Activated CD4-positive, alpha-beta memory T cell treated with anti-CD3 and anti-CD28 coated beads for 36 hours (primary cell): ENCODE data around the gene FMO4. TPM values are rescaled to one million over a fixed set of nuclear protein-coding genes. Genes with fewer than 3 reads are reported as not detected.
"Not testable (repeated sequence)": the region's sequence is repeated elsewhere in the genome, so short reads cannot be mapped to it uniquely, and the experiment has no call there.

Experiments used
- CTCF ChIA-PET: fragments of 350-600 bp; sonication (Branson Sonifier 250); formaldehyde crosslinking; loops from one replicate; lab custom pipeline; 2021; ENCODE audit warnings: antibody characterized with exemption, inconsistent platforms; lab: Charles Lee
- POLR2A ChIA-PET: fragments of 350-600 bp; sonication (Branson Sonifier 250); formaldehyde crosslinking; loops from one replicate; lab custom pipeline; 2021; ENCODE audit warnings: antibody characterized with exemption; lab: Charles Lee
- DNase-seq: peaks from one replicate; pipeline ENCODE4 v3.0.0-alpha.2; 2020
- H3K27ac Mint-ChIP-seq: one replicate; pipeline ENCODE4 v1.8.0; 2021; ENCODE audit warnings: mixed read lengths
- H3K27me3 Mint-ChIP-seq: one replicate; pipeline ENCODE4 v1.8.0; 2021; ENCODE audit warnings: mixed read lengths
- H3K36me3 Mint-ChIP-seq: one replicate; pipeline ENCODE4 v1.8.0; 2021; ENCODE audit warnings: mixed read lengths
- H3K4me1 Mint-ChIP-seq: one replicate; pipeline ENCODE4 v1.8.0; 2021; ENCODE audit warnings: low read depth, mixed read lengths
- H3K4me3 Mint-ChIP-seq: one replicate; pipeline ENCODE4 v1.8.0; 2021; ENCODE audit warnings: mild to moderate bottlenecking, mixed read lengths
- H3K9me3 Mint-ChIP-seq: one replicate; pipeline ENCODE4 v1.8.0; 2021; ENCODE audit warnings: mixed read lengths
- intact Hi-C: fragments of 100-400 bp; cut with micrococcal nuclease; formaldehyde crosslinking; loops from one replicate; pipeline ENCODE4 v1.15.1; 2023
- total RNA-seq, 2 experiments: library from RNA; stranded (reverse); gene quantifications; one replicate each; pipeline ENCODE4 v1.2.3, GENCODE V29; 2021

Gene FMO4
- total RNA-seq, 2 experiments from 2014 or later = 1.4 to 1.9 TPM

GRCh38 chr1:171339345-171339744 is 25.4 kb downstream of the FMO4 start:
- intact Hi-C loops, POLR2A ChIA-PET, H3K27me3 Mint-ChIP-seq, H3K27ac Mint-ChIP-seq, H3K4me3 Mint-ChIP-seq, CTCF ChIA-PET, H3K9me3 Mint-ChIP-seq, H3K36me3 Mint-ChIP-seq, DNase-seq, H3K4me1 Mint-ChIP-seq: not testable (repeated sequence)

GRCh38 chr1:171343727-171344472 is 29.9 kb downstream of the FMO4 start:
- ChIA-PET POLR2A (no interaction called here), CTCF (no interaction called here)
- Mint-ChIP-seq H3K9me3 (peaks cover 14% of the 10 kb centered on the region), H3K27ac (no peak overlapping the region), H3K36me3 (peaks cover 5% of the 10 kb centered on the region), H3K4me1 (no peaks in the 10 kb centered on the region), H3K27me3 (no peaks in the 10 kb centered on the region), H3K4me3 (no peak overlapping the region)
- no peak for DNase-seq
- intact Hi-C loops = no loop called here

- no peaks in the 10 kb centered on the region for H3K4me1 Mint-ChIP-seq
- DNase-seq = no peak
- ChIA-PET CTCF (no interaction called here), POLR2A (no interaction called here)
- H3K27ac Mint-ChIP-seq = no peak overlapping the region
- intact Hi-C loops = no loop called here
- peaks cover 14% of the 10 kb centered on the region for H3K9me3 Mint-ChIP-seq
- no peaks in the 10 kb centered on the region for H3K27me3 Mint-ChIP-seq
- H3K36me3 Mint-ChIP-seq = peaks cover 5% of the 10 kb centered on the region
- H3K4me3 Mint-ChIP-seq = no peak overlapping the region
Observed at GRCh38 chr1:171344473-171344820, 30.5 kb downstream of the FMO4 start.

GRCh38 chr1:171345536-171345935 is 31.6 kb downstream of the FMO4 start:
- intact Hi-C loops = no loop called here
- H3K27ac Mint-ChIP-seq = no peak overlapping the region
- H3K27me3 Mint-ChIP-seq = no peaks in the 10 kb centered on the region
- H3K9me3 Mint-ChIP-seq = peaks cover 14% of the 10 kb centered on the region
- no peak for DNase-seq
- ChIA-PET POLR2A (no interaction called here), CTCF (no interaction called here)
- H3K36me3 Mint-ChIP-seq = peaks cover 5% of the 10 kb centered on the region
- H3K4me3 Mint-ChIP-seq = no peak overlapping the region
- H3K4me1 Mint-ChIP-seq = no peaks in the 10 kb centered on the region

- H3K9me3 Mint-ChIP-seq = peaks cover 14% of the 10 kb centered on the region
- POLR2A ChIA-PET = no interaction called here
- CTCF ChIA-PET = no interaction called here
Observed at GRCh38 chr1:171346881-171347280, 32.9 kb downstream of the FMO4 start.

GRCh38 chr1:171350594-171350993 is 36.6 kb downstream of the FMO4 start:
- peaks cover 12% of the 10 kb centered on the region for H3K9me3 Mint-ChIP-seq
- DNase-seq = no peak
- H3K36me3 Mint-ChIP-seq = no peaks in the 10 kb centered on the region
- no peak overlapping the region for H3K27ac Mint-ChIP-seq
- no peaks in the 10 kb centered on the region for H3K27me3 Mint-ChIP-seq
- POLR2A ChIA-PET = no interaction called here
- CTCF ChIA-PET = no interaction called here
- H3K4me1 Mint-ChIP-seq = no peaks in the 10 kb centered on the region
- H3K4me3 Mint-ChIP-seq = no peak overlapping the region
- intact Hi-C loops = no loop called here

More at GRCh38 chr1:171346881-171347280, 32.9 kb downstream of the FMO4 start:
- peaks cover 5% of the 10 kb centered on the region for H3K36me3 Mint-ChIP-seq
- no peaks in the 10 kb centered on the region for H3K27me3 Mint-ChIP-seq
- no peaks in the 10 kb centered on the region for H3K4me1 Mint-ChIP-seq
- H3K4me3 Mint-ChIP-seq = no peak overlapping the region
- intact Hi-C loops = no loop called here
- H3K27ac Mint-ChIP-seq = no peak overlapping the region
- no peak for DNase-seq

- CTCF ChIA-PET = no interaction called here
- no peak for DNase-seq
- no peak overlapping the region for H3K27ac Mint-ChIP-seq
- H3K27me3 Mint-ChIP-seq = no peaks in the 10 kb centered on the region
- H3K36me3 Mint-ChIP-seq = no peaks in the 10 kb centered on the region
- no peak overlapping the region for H3K4me3 Mint-ChIP-seq
- POLR2A ChIA-PET = no interaction called here
- H3K4me1 Mint-ChIP-seq = no peaks in the 10 kb centered on the region
- intact Hi-C loops = no loop called here
- peaks cover 7% of the 10 kb centered on the region for H3K9me3 Mint-ChIP-seq
Observed at GRCh38 chr1:171351961-171352360, 38.0 kb downstream of the FMO4 start.

GRCh38 chr1:171352554-171352953 is 38.6 kb downstream of the FMO4 start:
- H3K9me3 Mint-ChIP-seq = peaks cover 7% of the 10 kb centered on the region
- DNase-seq = no peak
- no peaks in the 10 kb centered on the region for H3K27me3 Mint-ChIP-seq
- no peaks in the 10 kb centered on the region for H3K36me3 Mint-ChIP-seq
- ChIA-PET CTCF (no interaction called here), POLR2A (no interaction called here)
- H3K4me3 Mint-ChIP-seq = no peak overlapping the region
- no peaks in the 10 kb centered on the region for H3K4me1 Mint-ChIP-seq
- H3K27ac Mint-ChIP-seq = no peak overlapping the region
- intact Hi-C loops = no loop called here

GRCh38 chr1:171355727-171356126 is 41.7 kb downstream of the FMO4 start:
- peaks cover 9% of the 10 kb centered on the region for H3K27me3 Mint-ChIP-seq
- no peaks in the 10 kb centered on the region for H3K4me1 Mint-ChIP-seq
- peaks cover under 1% of the 10 kb centered on the region for H3K9me3 Mint-ChIP-seq
- no peak overlapping the region for H3K4me3 Mint-ChIP-seq
- no peak overlapping the region for H3K27ac Mint-ChIP-seq
- POLR2A ChIA-PET = no interaction called here
- intact Hi-C loops = no loop called here
- CTCF ChIA-PET = no interaction called here
- H3K36me3 Mint-ChIP-seq = no peaks in the 10 kb centered on the region
- DNase-seq = no peak

GRCh38 chr1:171357179-171357578 is 43.2 kb downstream of the FMO4 start:
- Mint-ChIP-seq H3K27me3 (peaks cover 15% of the 10 kb centered on the region), H3K4me1 (no peaks in the 10 kb centered on the region), H3K36me3 (no peaks in the 10 kb centered on the region), H3K9me3 (peaks cover 10% of the 10 kb centered on the region), H3K27ac (no peak overlapping the region), H3K4me3 (no peak overlapping the region)
- intact Hi-C loops = no loop called here
- CTCF ChIA-PET = no interaction called here
- DNase-seq = no peak
- POLR2A ChIA-PET = no interaction called here

- H3K36me3 Mint-ChIP-seq, DNase-seq, CTCF ChIA-PET, H3K27ac Mint-ChIP-seq, H3K4me1 Mint-ChIP-seq, POLR2A ChIA-PET, intact Hi-C loops, H3K4me3 Mint-ChIP-seq: not testable (repeated sequence)
- Mint-ChIP-seq H3K9me3 (peaks cover 18% of the 10 kb centered on the region), H3K27me3 (peaks cover 18% of the 10 kb centered on the region)
Observed at GRCh38 chr1:171359355-171359648, 45.3 kb downstream of the FMO4 start.

GRCh38 chr1:171359731-171360527 is 45.9 kb downstream of the FMO4 start:
- POLR2A ChIA-PET, H3K4me1 Mint-ChIP-seq, intact Hi-C loops, H3K27ac Mint-ChIP-seq, H3K36me3 Mint-ChIP-seq, CTCF ChIA-PET, H3K4me3 Mint-ChIP-seq, DNase-seq: not testable (repeated sequence)
- Mint-ChIP-seq H3K27me3 (peaks cover 18% of the 10 kb centered on the region), H3K9me3 (peaks cover 18% of the 10 kb centered on the region)

- no peak for DNase-seq
- H3K27ac Mint-ChIP-seq = no peak overlapping the region
- no peaks in the 10 kb centered on the region for H3K36me3 Mint-ChIP-seq
- peaks cover 15% of the 10 kb centered on the region for H3K9me3 Mint-ChIP-seq
- ChIA-PET POLR2A (no interaction called here), CTCF (no interaction called here)
- intact Hi-C loops = no loop called here
- peaks cover 6% of the 10 kb centered on the region for H3K27me3 Mint-ChIP-seq
- H3K4me1 Mint-ChIP-seq = no peaks in the 10 kb centered on the region
- H3K4me3 Mint-ChIP-seq = no peak overlapping the region
Observed at GRCh38 chr1:171366085-171366484, 52.1 kb downstream of the FMO4 start.
